ENCODE results near the gene MIGA2.

The MIGA2 gene

DNA sequence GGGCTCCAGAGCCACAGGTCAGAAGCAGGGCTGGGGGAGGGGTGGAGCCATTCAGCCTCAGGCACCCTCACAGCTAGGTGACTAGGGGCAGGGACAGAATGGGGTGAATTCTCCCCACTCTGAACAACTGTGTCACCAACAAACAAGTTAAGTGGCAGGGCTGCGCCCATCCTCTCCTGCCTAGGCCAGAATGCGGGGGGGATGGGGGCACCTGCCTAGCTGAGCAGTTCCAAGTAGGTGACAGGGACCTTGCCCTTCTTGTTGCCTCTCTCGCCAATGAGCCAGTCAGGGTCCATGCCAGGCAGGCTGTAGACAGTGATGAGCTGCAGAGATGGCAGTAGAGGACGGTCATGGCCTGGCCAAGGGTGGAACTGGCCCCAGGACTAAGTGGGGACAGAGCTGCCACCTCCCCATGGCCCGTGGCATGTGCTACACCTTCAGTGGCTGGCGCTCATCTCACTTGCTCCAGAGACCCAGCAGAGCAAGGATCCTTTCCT, 27.9 kb upstream of the MIGA2 start:
- Histone ChIP-seq H3K9me3 (ENCODE audit: low read depth, low read length) (no peaks in the 10 kb centered on the region), H3K9ac (ENCODE audit: insufficient read length) (no peak overlapping the region), H3K4me3 (no peak overlapping the region), H3K27ac (no peak overlapping the region), H3K36me3 (ENCODE audit: insufficient read depth, low read length) (peaks cover 37% of the 10 kb centered on the region)
- TF ChIP-seq EZH2 (IDR thresholded peaks at IDR 0.05) (no peak), POLR2AphosphoS5 (IDR thresholded peaks at IDR 0.05; ENCODE audit: borderline replicate concordance, low read depth, low read length) (no peak), FOXP2 (optimal IDR thresholded peaks at IDR 0.05; ENCODE audit: control extremely low read depth, extremely low read length, insufficient read depth) (no peak)
- DNase-seq (ENCODE audit: low read depth, low spot score): no peak

- Histone ChIP-seq H3K9ac (ENCODE audit: insufficient read length) (no peak overlapping the region), H3K36me3 (ENCODE audit: insufficient read depth, low read length) (peaks cover 35% of the 10 kb centered on the region), H3K27ac (no peak overlapping the region), H3K4me3 (no peak overlapping the region), H3K9me3 (ENCODE audit: low read depth, low read length) (no peaks in the 10 kb centered on the region)
- DNase-seq (ENCODE audit: low read depth, low spot score): no peak
- TF ChIP-seq EZH2 (IDR thresholded peaks at IDR 0.05): no peak
- no peak for TF ChIP-seq FOXP2 (optimal IDR thresholded peaks at IDR 0.05; ENCODE audit: control extremely low read depth, extremely low read length, insufficient read depth)
- no peak for TF ChIP-seq POLR2AphosphoS5 (IDR thresholded peaks at IDR 0.05; ENCODE audit: borderline replicate concordance, low read depth, low read length)
Measured at GRCh38 chr9:129008986-129009583, 27.3 kb upstream of the MIGA2 start.

DNA sequence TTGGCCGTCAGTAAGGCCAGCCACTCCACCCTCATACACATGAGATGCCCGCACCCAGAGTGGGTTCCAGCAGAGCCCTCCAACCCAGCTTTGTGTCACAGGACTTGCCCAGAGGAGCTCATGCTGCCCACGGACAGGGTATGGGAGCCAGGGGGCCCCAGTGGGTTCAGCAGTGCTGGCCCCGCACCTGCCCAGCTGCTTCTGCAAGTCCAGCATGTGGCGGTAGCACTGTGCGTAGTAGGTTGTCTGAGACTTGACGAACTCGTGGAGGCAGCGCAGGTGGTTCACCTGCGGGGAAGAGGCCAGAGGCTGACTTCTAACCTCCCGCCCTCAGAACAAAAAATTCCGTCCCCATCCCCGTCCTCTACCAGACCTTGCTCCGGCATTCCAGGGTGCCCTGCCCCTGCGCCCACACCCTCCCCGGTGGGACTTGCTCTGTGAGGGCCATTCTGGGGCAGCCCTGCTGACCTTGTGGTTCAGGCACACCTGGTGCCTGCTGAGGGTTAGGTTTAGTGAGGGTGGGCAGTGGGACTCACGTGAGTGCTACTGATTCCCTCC, 26.8 kb upstream of the MIGA2 start:
- H3K36me3 ChIP-seq (ENCODE audit: insufficient read depth, low read length): peaks cover 40% of the 10 kb centered on the region
- no peak overlapping the region for H3K9ac ChIP-seq (ENCODE audit: insufficient read length)
- DNase-seq (ENCODE audit: low read depth, low spot score): no peak
- TF ChIP-seq FOXP2 (optimal IDR thresholded peaks at IDR 0.05; ENCODE audit: control extremely low read depth, extremely low read length, insufficient read depth): no peak
- TF ChIP-seq EZH2 (IDR thresholded peaks at IDR 0.05): no peak
- no peak for TF ChIP-seq POLR2AphosphoS5 (IDR thresholded peaks at IDR 0.05; ENCODE audit: borderline replicate concordance, low read depth, low read length)
- no peak overlapping the region for H3K4me3 ChIP-seq
- no peaks in the 10 kb centered on the region for H3K9me3 ChIP-seq (ENCODE audit: low read depth, low read length)
- no peak overlapping the region for H3K27ac ChIP-seq

GRCh38 chr9:129010267-129010975, 26.0 kb upstream of the MIGA2 start:
- no peak for TF ChIP-seq FOXP2 (optimal IDR thresholded peaks at IDR 0.05; ENCODE audit: control extremely low read depth, extremely low read length, insufficient read depth)
- TF ChIP-seq EZH2 (IDR thresholded peaks at IDR 0.05): no peak
- TF ChIP-seq POLR2AphosphoS5 (IDR thresholded peaks at IDR 0.05; ENCODE audit: borderline replicate concordance, low read depth, low read length): no peak
- no peak overlapping the region for H3K4me3 ChIP-seq
- H3K9me3 ChIP-seq (ENCODE audit: low read depth, low read length): no peaks in the 10 kb centered on the region
- no peak for DNase-seq (ENCODE audit: low read depth, low spot score)
- H3K36me3 ChIP-seq (ENCODE audit: insufficient read depth, low read length): peaks cover 32% of the 10 kb centered on the region
- no peak overlapping the region for H3K27ac ChIP-seq
- H3K9ac ChIP-seq (ENCODE audit: insufficient read length): no peak overlapping the region

DNA sequence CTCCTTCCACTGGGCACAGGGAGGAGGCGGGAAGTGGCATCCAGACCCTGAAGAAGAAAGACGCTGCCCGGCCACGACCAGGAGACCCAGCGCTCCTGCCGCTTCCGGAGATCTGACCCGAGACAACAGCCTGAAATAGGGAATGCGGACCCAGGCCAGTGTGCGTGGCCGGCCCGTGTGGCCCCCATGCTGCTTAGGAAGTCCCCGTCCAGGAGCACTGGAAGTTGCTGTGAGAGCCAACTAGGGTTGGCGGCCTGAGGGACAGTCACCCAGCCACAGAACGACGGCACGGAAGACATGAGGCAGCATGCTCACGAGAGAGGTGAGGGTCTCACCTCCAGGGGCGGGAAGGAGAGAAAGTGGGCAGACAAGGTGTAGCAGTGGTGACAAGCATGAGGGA, 25.3 kb upstream of the MIGA2 start:
- no peak for DNase-seq (ENCODE audit: low read depth, low spot score)
- no peak overlapping the region for H3K27ac ChIP-seq
- no peak overlapping the region for H3K4me3 ChIP-seq
- no peak overlapping the region for H3K9ac ChIP-seq (ENCODE audit: insufficient read length)
- TF ChIP-seq FOXP2 (optimal IDR thresholded peaks at IDR 0.05; ENCODE audit: control extremely low read depth, extremely low read length, insufficient read depth) (no peak), POLR2AphosphoS5 (IDR thresholded peaks at IDR 0.05; ENCODE audit: borderline replicate concordance, low read depth, low read length) (no peak), EZH2 (IDR thresholded peaks at IDR 0.05) (no peak)
- no peaks in the 10 kb centered on the region for H3K9me3 ChIP-seq (ENCODE audit: low read depth, low read length)
- H3K36me3 ChIP-seq (ENCODE audit: insufficient read depth, low read length): peaks cover 25% of the 10 kb centered on the region

DNA sequence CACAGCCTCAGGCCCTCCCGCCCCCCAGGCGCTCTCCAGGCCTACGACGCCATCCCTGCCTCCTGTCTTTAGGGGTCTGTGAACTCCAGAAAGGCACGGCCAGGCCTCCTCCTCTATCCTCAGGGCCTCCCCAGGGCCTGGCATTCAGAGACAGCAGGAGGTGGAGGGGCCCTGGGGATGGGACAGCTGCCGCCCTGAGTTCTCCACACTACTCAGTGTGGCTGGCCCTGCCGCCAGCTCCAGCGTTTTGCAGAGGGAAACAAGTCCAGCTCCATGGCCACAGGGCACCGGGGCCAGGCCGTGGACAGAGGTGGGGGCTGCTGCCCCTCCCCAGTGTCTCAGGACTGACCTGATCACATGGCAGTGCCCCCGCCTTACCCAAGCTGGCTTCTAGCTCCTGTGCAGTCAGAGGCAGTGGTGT, 24.7 kb upstream of the MIGA2 start:
- H3K9ac ChIP-seq (ENCODE audit: insufficient read length): no peak overlapping the region
- H3K27ac ChIP-seq: 0 out of 2 replicates have a peak overlapping the region, but pooled peaks have one; percentile 25
- TF ChIP-seq FOXP2 (optimal IDR thresholded peaks at IDR 0.05; ENCODE audit: control extremely low read depth, extremely low read length, insufficient read depth) (no peak), EZH2 (IDR thresholded peaks at IDR 0.05) (no peak), POLR2AphosphoS5 (IDR thresholded peaks at IDR 0.05; ENCODE audit: borderline replicate concordance, low read depth, low read length) (no peak)
- no peak overlapping the region for H3K4me3 ChIP-seq
- H3K9me3 ChIP-seq (ENCODE audit: low read depth, low read length): no peaks in the 10 kb centered on the region
- peaks cover 19% of the 10 kb centered on the region for H3K36me3 ChIP-seq (ENCODE audit: insufficient read depth, low read length)
- no peak for DNase-seq (ENCODE audit: low read depth, low spot score)

DNA sequence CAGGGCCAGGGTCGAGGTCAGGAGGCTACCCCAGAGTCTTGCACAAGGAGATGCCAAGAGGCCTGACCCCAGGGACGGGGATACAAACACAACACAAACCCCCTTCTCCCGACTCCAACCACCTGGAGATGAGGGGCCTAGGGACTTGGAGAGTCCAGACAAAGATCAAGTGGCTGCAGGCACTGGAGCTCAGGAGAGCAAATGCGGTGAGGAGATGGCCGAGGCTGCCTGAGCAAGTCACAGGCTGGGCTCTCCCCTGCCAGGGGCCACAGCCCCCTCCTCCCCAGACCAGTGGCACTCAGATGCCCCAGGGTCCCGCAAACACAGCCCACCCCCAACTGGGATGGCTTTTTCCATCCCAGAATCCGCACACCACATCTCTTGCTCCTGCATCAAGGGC, 24.1 kb upstream of the MIGA2 start:
- H3K4me3 ChIP-seq: no peak overlapping the region
- DNase-seq (ENCODE audit: low read depth, low spot score): no peak
- H3K36me3 ChIP-seq (ENCODE audit: insufficient read depth, low read length): peaks cover 14% of the 10 kb centered on the region
- no peak overlapping the region for H3K27ac ChIP-seq
- no peaks in the 10 kb centered on the region for H3K9me3 ChIP-seq (ENCODE audit: low read depth, low read length)
- no peak overlapping the region for H3K9ac ChIP-seq (ENCODE audit: insufficient read length)
- TF ChIP-seq EZH2 (IDR thresholded peaks at IDR 0.05): no peak
- no peak for TF ChIP-seq POLR2AphosphoS5 (IDR thresholded peaks at IDR 0.05; ENCODE audit: borderline replicate concordance, low read depth, low read length)
- TF ChIP-seq FOXP2 (optimal IDR thresholded peaks at IDR 0.05; ENCODE audit: control extremely low read depth, extremely low read length, insufficient read depth): no peak

DNA sequence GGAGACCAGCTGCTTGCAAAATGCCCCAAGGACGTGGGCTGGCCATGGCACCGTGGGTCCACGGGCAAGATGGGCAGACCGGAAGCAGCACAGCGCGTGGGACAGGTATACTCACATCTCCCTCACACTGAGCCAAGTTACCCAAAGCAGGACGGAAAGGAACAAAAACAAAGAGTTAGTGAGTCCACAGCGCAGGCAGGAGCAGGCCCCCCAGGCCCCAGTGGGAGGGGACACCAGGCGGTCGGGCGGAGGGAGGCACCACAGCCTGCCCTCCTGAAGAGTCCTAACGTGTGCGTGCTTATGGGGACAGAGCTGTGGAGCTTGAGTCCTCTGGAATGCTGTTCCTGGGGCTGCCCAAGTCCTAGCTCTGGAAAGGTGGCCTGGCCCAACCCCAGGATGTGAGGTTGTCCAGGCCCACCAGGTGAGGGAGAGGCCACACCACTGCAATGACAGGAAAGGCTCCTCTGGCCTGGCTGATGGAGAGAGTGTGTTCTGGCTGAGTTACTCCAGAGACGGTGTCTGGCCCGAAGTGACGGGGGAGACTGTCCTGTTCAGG, 23.5 kb upstream of the MIGA2 start:
- DNase-seq (ENCODE audit: low read depth, low spot score): no peak
- Histone ChIP-seq H3K9ac (ENCODE audit: insufficient read length) (no peak overlapping the region), H3K27ac (no peak overlapping the region), H3K36me3 (ENCODE audit: insufficient read depth, low read length) (peaks cover 8% of the 10 kb centered on the region; the same call in 1 of the 2 replicates), H3K9me3 (ENCODE audit: low read depth, low read length) (no peaks in the 10 kb centered on the region), H3K4me3 (no peak overlapping the region)
- TF ChIP-seq POLR2AphosphoS5 (IDR thresholded peaks at IDR 0.05; ENCODE audit: borderline replicate concordance, low read depth, low read length) (no peak), FOXP2 (optimal IDR thresholded peaks at IDR 0.05; ENCODE audit: control extremely low read depth, extremely low read length, insufficient read depth) (no peak), EZH2 (IDR thresholded peaks at IDR 0.05) (no peak)

Data from SK-N-MC (cell line).